ENCODE measurements around the gene C4orf51.

DNA sequence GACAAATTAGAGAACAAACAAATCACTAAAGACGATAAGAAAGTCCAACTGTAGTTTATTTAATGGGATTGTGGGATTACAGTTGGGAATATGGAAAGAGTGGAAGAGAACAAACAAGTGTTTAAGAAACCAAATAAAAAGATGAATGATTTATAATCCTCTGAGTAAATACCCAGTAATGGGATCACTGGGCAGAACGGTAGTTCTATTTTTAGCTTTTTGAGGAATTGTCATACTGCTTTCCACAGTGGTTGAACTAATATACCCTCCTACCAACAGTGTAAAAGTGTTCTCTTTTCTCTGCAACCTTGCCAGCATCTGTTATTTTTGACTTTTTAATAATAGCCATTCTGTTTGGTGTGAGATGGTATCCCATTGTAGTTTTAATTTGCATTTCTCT is 15.0 kb downstream of the C4orf51 start:
- TF ChIP-seq, protein P1, sequence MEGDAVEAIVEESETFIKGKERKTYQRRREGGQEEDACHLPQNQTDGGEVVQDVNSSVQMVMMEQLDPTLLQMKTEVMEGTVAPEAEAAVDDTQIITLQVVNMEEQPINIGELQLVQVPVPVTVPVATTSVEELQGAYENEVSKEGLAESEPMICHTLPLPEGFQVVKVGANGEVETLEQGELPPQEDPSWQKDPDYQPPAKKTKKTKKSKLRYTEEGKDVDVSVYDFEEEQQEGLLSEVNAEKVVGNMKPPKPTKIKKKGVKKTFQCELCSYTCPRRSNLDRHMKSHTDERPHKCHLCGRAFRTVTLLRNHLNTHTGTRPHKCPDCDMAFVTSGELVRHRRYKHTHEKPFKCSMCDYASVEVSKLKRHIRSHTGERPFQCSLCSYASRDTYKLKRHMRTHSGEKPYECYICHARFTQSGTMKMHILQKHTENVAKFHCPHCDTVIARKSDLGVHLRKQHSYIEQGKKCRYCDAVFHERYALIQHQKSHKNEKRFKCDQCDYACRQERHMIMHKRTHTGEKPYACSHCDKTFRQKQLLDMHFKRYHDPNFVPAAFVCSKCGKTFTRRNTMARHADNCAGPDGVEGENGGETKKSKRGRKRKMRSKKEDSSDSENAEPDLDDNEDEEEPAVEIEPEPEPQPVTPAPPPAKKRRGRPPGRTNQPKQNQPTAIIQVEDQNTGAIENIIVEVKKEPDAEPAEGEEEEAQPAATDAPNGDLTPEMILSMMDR (IDR thresholded peaks at IDR 0.05; ENCODE audit: borderline replicate concordance, extremely low read depth, low read length, poor library complexity, severe bottlenecking) = no peak
- no peak for TF ChIP-seq EZH2 (IDR thresholded peaks at IDR 0.05; ENCODE audit: borderline replicate concordance, low read depth, low read length, severe bottlenecking)

All from DND-41 (cell line).